Parathyroid adenoma (tissue), 2 donors: ENCODE data around the gene TEF.

Source experiments
- H2AFZ ChIP-seq: fragments of 300-600 bp; sonication (generic); one replicate; pipeline ENCODE4 v1.7.0; 2017; ENCODE audit warnings: antibody characterized with exemption, mild to moderate bottlenecking
- H3K27ac ChIP-seq: fragments of 300-600 bp; sonication (generic); one replicate; pipeline ENCODE4 v1.7.0; 2017
- H3K27me3 ChIP-seq: fragments of 300-600 bp; sonication (generic); one replicate; pipeline ENCODE4 v1.7.0; 2017; ENCODE audit warnings: low read length; ENCODE audit not compliant: control insufficient read depth, insufficient read depth
- H3K36me3 ChIP-seq: fragments of 300-600 bp; sonication (generic); one replicate; pipeline ENCODE4 v1.7.0; 2017; ENCODE audit warnings: low read length; ENCODE audit not compliant: control insufficient read depth, insufficient read depth
- H3K4me1 ChIP-seq: fragments of 300-600 bp; sonication (generic); one replicate; pipeline ENCODE4 v1.7.0; 2017; ENCODE audit warnings: control low read depth
- H3K4me2 ChIP-seq: fragments of 300-600 bp; sonication (generic); one replicate; pipeline ENCODE4 v1.7.0; 2017; ENCODE audit warnings: low read length
- H3K4me3 ChIP-seq: fragments of 300-600 bp; sonication (generic); one replicate; pipeline ENCODE4 v1.7.0; 2017; ENCODE audit warnings: low read depth, low read length
- H3K79me2 ChIP-seq: fragments of 300-600 bp; sonication (generic); one replicate; pipeline ENCODE4 v1.7.0; 2017; ENCODE audit warnings: control low read depth
- H3K9ac ChIP-seq: fragments of 300-600 bp; sonication (generic); one replicate; pipeline ENCODE4 v1.7.0; 2017; ENCODE audit warnings: mild to moderate bottlenecking
- H3K9me3 ChIP-seq: fragments of 300-600 bp; sonication (generic); one replicate; pipeline ENCODE4 v1.7.0; 2017; ENCODE audit warnings: low read length; ENCODE audit not compliant: control insufficient read depth
- CTCF ChIP-seq: fragments of 300-600 bp; sonication (generic); IDR thresholded peaks from one replicate; pipeline ENCODE4 v1.7.0; 2017; ENCODE audit warnings: antibody characterized with exemption, mild to moderate bottlenecking
- donor health status: primary hyperparathyroidism.

The TEF gene

GRCh38 chr22:41411021-41411851, 29.5 kb downstream of the TEF start:
- peak overlapping the region; percentile 50 for H2AFZ ChIP-seq
- TF ChIP-seq CTCF = no peak
- peaks cover 6% of the 10 kb centered on the region for H3K4me1 ChIP-seq
- H3K27me3 ChIP-seq = no peaks in the 10 kb centered on the region
- no peaks in the 10 kb centered on the region for H3K9me3 ChIP-seq
- no peak overlapping the region for H3K9ac ChIP-seq
- no peak overlapping the region for H3K4me3 ChIP-seq
- H3K27ac ChIP-seq = peak overlapping the region; percentile 97
- peak overlapping the region; percentile 18 for H3K4me2 ChIP-seq
- H3K79me2 ChIP-seq = no peaks in the 10 kb centered on the region
- H3K36me3 ChIP-seq = no peaks in the 10 kb centered on the region

DNA sequence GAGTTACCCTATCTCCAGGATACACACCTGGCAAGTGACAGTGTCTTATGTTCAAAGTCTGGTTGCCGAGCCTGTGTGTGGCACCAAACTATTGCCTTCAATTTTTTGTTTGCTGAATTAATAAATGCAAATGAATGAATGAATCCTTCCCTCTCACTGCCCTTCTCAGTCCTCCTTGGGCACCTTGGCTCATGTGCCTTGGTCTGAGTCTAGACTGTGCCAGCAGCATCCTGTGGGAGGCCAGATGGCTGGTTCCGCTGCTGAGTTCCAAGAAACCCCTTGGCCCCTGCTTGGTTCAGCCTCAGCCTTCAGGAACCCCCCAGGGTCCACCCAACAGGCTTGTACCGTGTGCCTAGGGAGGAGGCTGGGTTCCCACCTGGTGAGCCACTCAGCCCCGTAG, 33.8 kb downstream of the TEF start:
- Histone ChIP-seq H3K9me3 (no peaks in the 10 kb centered on the region), H3K9ac (no peak overlapping the region), H3K4me3 (no peak overlapping the region), H3K27me3 (no peaks in the 10 kb centered on the region), H3K27ac (peak overlapping the region; percentile 97), H3K4me2 (peak overlapping the region; percentile 61), H2AFZ (no peak overlapping the region), H3K36me3 (no peaks in the 10 kb centered on the region), H3K4me1 (peaks cover 15% of the 10 kb centered on the region), H3K79me2 (no peaks in the 10 kb centered on the region)
- TF ChIP-seq CTCF = no peak

DNA sequence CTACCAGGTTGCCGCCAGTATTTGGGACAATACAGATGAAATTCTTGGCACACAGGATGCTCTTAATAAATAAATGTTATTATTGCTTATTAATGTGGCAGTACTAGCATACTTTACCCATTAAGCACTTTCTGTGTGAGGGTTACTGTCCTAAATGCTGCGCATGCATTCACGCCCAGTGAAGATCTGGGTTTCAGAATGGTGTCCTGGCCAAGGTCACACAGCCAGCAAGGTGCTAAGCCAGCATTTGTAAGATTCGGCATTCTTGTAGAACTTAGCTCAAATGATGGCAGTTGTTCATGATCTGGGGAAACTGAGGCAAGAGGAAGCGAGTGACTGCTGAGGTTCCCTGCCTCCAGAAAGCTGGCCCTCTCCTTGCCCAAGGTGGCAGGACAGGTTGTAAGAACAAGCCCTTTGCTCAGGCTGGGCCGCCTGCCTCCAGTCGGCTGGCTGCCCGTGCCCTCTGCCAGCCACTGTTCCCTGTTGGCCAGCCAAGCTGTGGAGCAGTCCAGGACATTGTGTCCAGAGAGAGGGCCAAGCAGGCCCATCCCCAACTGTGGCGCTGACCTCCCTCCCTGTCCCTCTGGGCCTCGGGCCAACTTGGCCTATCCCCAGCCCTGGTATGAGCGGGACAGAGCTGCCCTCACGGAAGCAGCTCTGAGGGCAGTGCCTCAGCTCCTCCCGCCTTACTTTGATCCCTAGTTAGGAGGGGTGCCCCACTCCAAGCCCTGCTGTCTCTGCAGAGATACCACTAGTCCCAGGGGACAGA, 36.1 kb downstream of the TEF start:
- Histone ChIP-seq H3K79me2 (peaks cover 1% of the 10 kb centered on the region), H3K27ac (peak overlapping the region; percentile 95), H3K9me3 (no peaks in the 10 kb centered on the region), H3K4me3 (peak overlapping the region; percentile 35), H3K4me2 (peak overlapping the region; percentile 58), H3K4me1 (peaks cover 12% of the 10 kb centered on the region), H3K27me3 (no peaks in the 10 kb centered on the region), H3K36me3 (no peaks in the 10 kb centered on the region), H3K9ac (no peak overlapping the region), H2AFZ (peak overlapping the region; percentile 53)
- no peak for TF ChIP-seq CTCF

- Histone ChIP-seq H3K36me3 (no peaks in the 10 kb centered on the region), H3K4me1 (peaks cover 11% of the 10 kb centered on the region), H3K79me2 (peaks cover 2% of the 10 kb centered on the region), H3K27ac (peak overlapping the region; percentile 95), H2AFZ (no peak overlapping the region), H3K9me3 (no peaks in the 10 kb centered on the region), H3K4me2 (no peak overlapping the region), H3K27me3 (no peaks in the 10 kb centered on the region), H3K9ac (no peak overlapping the region), H3K4me3 (no peak overlapping the region)
- no peak for TF ChIP-seq CTCF
Observed at GRCh38 chr22:41418717-41419116, 37.0 kb downstream of the TEF start.
